ENCODE data around the gene ZNF197.

The ZNF197 gene

GRCh38 chr3:44632193-44632592, 7.4 kb downstream of the ZNF197 start:
- Histone ChIP-seq H3K27ac (ENCODE audit: low read depth, low read length) (no peak overlapping the region), H3K36me3 (ENCODE audit: control insufficient read depth, insufficient read depth, low read length) (peaks cover 18% of the 10 kb centered on the region), H3K27me3 (ENCODE audit: control insufficient read depth, insufficient read depth, low read length) (no peaks in the 10 kb centered on the region), H3K4me3 (ENCODE audit: low read length) (no peak overlapping the region), H3K4me1 (ENCODE audit: control insufficient read depth, insufficient read depth, low read length) (no peaks in the 10 kb centered on the region), H3K9ac (ENCODE audit: low read length) (no peak overlapping the region)

GRCh38 chr3:44642337-44642736, 17.5 kb downstream of the ZNF197 start:
- Histone ChIP-seq H3K9ac (ENCODE audit: low read length) (no peak overlapping the region), H3K27ac (ENCODE audit: low read depth, low read length) (no peak overlapping the region), H3K27me3 (ENCODE audit: control insufficient read depth, insufficient read depth, low read length) (no peaks in the 10 kb centered on the region), H3K4me1 (ENCODE audit: control insufficient read depth, insufficient read depth, low read length) (no peaks in the 10 kb centered on the region), H3K4me3 (ENCODE audit: low read length) (no peak overlapping the region), H3K36me3 (ENCODE audit: control insufficient read depth, insufficient read depth, low read length) (peaks cover 17% of the 10 kb centered on the region)

GRCh38 chr3:44643024-44643423, 18.2 kb downstream of the ZNF197 start:
- no peaks in the 10 kb centered on the region for H3K27me3 ChIP-seq (ENCODE audit: control insufficient read depth, insufficient read depth, low read length)
- no peak overlapping the region for H3K9ac ChIP-seq (ENCODE audit: low read length)
- H3K4me1 ChIP-seq (ENCODE audit: control insufficient read depth, insufficient read depth, low read length), result no peaks in the 10 kb centered on the region
- H3K4me3 ChIP-seq (ENCODE audit: low read length), result no peak overlapping the region
- H3K27ac ChIP-seq (ENCODE audit: low read depth, low read length), result no peak overlapping the region
- peaks cover 17% of the 10 kb centered on the region for H3K36me3 ChIP-seq (ENCODE audit: control insufficient read depth, insufficient read depth, low read length)

GRCh38 chr3:44647771-44648170, 22.9 kb downstream of the ZNF197 start:
- no peak overlapping the region for H3K27ac ChIP-seq (ENCODE audit: low read depth, low read length)
- no peak overlapping the region for H3K9ac ChIP-seq (ENCODE audit: low read length)
- H3K4me3 ChIP-seq (ENCODE audit: low read length), result no peak overlapping the region
- H3K27me3 ChIP-seq (ENCODE audit: control insufficient read depth, insufficient read depth, low read length), result no peaks in the 10 kb centered on the region
- H3K4me1 ChIP-seq (ENCODE audit: control insufficient read depth, insufficient read depth, low read length), result peaks cover 3% of the 10 kb centered on the region
- H3K36me3 ChIP-seq (ENCODE audit: control insufficient read depth, insufficient read depth, low read length), result peaks cover 9% of the 10 kb centered on the region

DNA sequence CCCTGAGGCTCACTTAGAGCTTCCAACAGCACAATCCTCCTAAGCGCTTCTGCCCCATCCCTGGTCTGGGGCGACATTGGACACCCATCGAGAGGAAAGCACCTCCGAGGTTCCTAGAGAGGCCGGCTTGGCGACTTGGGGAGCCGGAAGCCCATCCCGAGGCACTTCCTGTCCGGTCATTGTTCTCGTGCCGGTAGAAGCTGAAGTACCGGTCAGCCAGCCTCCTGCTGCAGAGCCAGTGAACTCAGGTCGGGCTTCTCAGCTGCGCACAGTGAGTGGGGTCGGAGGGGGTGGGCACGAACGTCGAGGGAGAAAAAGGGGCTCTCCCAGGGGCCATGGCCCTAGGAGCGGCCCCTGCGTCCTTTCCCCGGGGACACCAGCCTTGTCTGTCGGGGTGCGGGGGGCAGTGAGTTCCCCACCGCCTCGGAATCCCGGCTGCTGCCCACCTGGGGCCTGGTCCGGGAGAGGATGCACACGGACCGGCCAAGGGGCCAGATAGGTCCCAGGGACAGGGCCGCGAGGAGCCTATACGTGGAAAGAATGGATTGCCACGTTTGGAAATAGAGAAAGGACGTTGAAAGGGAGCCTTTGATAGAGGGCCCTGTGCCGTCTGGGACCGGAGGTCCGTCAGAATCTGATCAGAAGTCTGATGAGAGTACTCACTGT, 23.9 kb downstream of the ZNF197 start, which contains the start of gene ZNF35:
ZNF35 (plus strand) TSS at position 169 of the 666 bp plus-strand sequence. CDS start 2,336 bp downstream, outside the sequence.
- Histone ChIP-seq H3K4me3 (ENCODE audit: low read length) (peak within 1 kb of the TSS; percentile 90), H3K27me3 (ENCODE audit: control insufficient read depth, insufficient read depth, low read length) (no peaks in the 10 kb centered on the region), H3K4me1 (ENCODE audit: control insufficient read depth, insufficient read depth, low read length) (peaks cover 3% of the 10 kb centered on the region), H3K27ac (ENCODE audit: low read depth, low read length) (peak within 1 kb of the TSS; percentile 25), H3K9ac (ENCODE audit: low read length) (peak within 1 kb of the TSS; percentile 70), H3K36me3 (ENCODE audit: control insufficient read depth, insufficient read depth, low read length) (peaks cover 9% of the 10 kb centered on the region)

- Histone ChIP-seq H3K27ac (ENCODE audit: low read depth, low read length) (no peak overlapping the region), H3K4me1 (ENCODE audit: control insufficient read depth, insufficient read depth, low read length) (peaks cover 3% of the 10 kb centered on the region), H3K4me3 (ENCODE audit: low read length) (no peak overlapping the region), H3K36me3 (ENCODE audit: control insufficient read depth, insufficient read depth, low read length) (peaks cover 14% of the 10 kb centered on the region), H3K27me3 (ENCODE audit: control insufficient read depth, insufficient read depth, low read length) (no peaks in the 10 kb centered on the region), H3K9ac (ENCODE audit: low read length) (no peak overlapping the region)
Observed at GRCh38 chr3:44649709-44650108, 24.9 kb downstream of the ZNF197 start.

GRCh38 chr3:44654039-44654438, 29.2 kb downstream of the ZNF197 start:
- peaks cover 34% of the 10 kb centered on the region for H3K36me3 ChIP-seq (ENCODE audit: control insufficient read depth, insufficient read depth, low read length)

GRCh38 chr3:44659015-44659414, 34.2 kb downstream of the ZNF197 start:
- peaks cover 41% of the 10 kb centered on the region for H3K36me3 ChIP-seq (ENCODE audit: control insufficient read depth, insufficient read depth, low read length)
- H3K27ac ChIP-seq (ENCODE audit: low read depth, low read length), result no peak overlapping the region
- no peak overlapping the region for H3K4me3 ChIP-seq (ENCODE audit: low read length)
- H3K4me1 ChIP-seq (ENCODE audit: control insufficient read depth, insufficient read depth, low read length), result no peaks in the 10 kb centered on the region
- no peak overlapping the region for H3K9ac ChIP-seq (ENCODE audit: low read length)
- H3K27me3 ChIP-seq (ENCODE audit: control insufficient read depth, insufficient read depth, low read length), result no peaks in the 10 kb centered on the region

More at GRCh38 chr3:44654039-44654438, 29.2 kb downstream of the ZNF197 start:
- Histone ChIP-seq H3K27ac (ENCODE audit: low read depth, low read length) (no peak overlapping the region), H3K9ac (ENCODE audit: low read length) (no peak overlapping the region), H3K4me3 (ENCODE audit: low read length) (no peak overlapping the region), H3K4me1 (ENCODE audit: control insufficient read depth, insufficient read depth, low read length) (peaks cover 3% of the 10 kb centered on the region), H3K27me3 (ENCODE audit: control insufficient read depth, insufficient read depth, low read length) (no peaks in the 10 kb centered on the region)

- peaks cover 39% of the 10 kb centered on the region for H3K36me3 ChIP-seq (ENCODE audit: control insufficient read depth, insufficient read depth, low read length)
- no peaks in the 10 kb centered on the region for H3K27me3 ChIP-seq (ENCODE audit: control insufficient read depth, insufficient read depth, low read length)
- H3K9ac ChIP-seq (ENCODE audit: low read length), result no peak overlapping the region
- H3K4me1 ChIP-seq (ENCODE audit: control insufficient read depth, insufficient read depth, low read length), result no peaks in the 10 kb centered on the region
- no peak overlapping the region for H3K27ac ChIP-seq (ENCODE audit: low read depth, low read length)
- H3K4me3 ChIP-seq (ENCODE audit: low read length), result no peak overlapping the region
Observed at GRCh38 chr3:44659434-44659833, 34.6 kb downstream of the ZNF197 start.

- no peak overlapping the region for H3K4me3 ChIP-seq (ENCODE audit: low read length)
- no peak overlapping the region for H3K9ac ChIP-seq (ENCODE audit: low read length)
- no peaks in the 10 kb centered on the region for H3K4me1 ChIP-seq (ENCODE audit: control insufficient read depth, insufficient read depth, low read length)
- H3K36me3 ChIP-seq (ENCODE audit: control insufficient read depth, insufficient read depth, low read length), result peaks cover 39% of the 10 kb centered on the region
- H3K27me3 ChIP-seq (ENCODE audit: control insufficient read depth, insufficient read depth, low read length), result no peaks in the 10 kb centered on the region
- no peak overlapping the region for H3K27ac ChIP-seq (ENCODE audit: low read depth, low read length)
Observed at GRCh38 chr3:44661189-44661588, 36.4 kb downstream of the ZNF197 start.

- peaks cover 8% of the 10 kb centered on the region for H3K36me3 ChIP-seq (ENCODE audit: control insufficient read depth, insufficient read depth, low read length)
- H3K27me3 ChIP-seq (ENCODE audit: control insufficient read depth, insufficient read depth, low read length), result no peaks in the 10 kb centered on the region
- H3K27ac ChIP-seq (ENCODE audit: low read depth, low read length), result no peak overlapping the region
- no peak overlapping the region for H3K4me3 ChIP-seq (ENCODE audit: low read length)
- no peaks in the 10 kb centered on the region for H3K4me1 ChIP-seq (ENCODE audit: control insufficient read depth, insufficient read depth, low read length)
- no peak overlapping the region for H3K9ac ChIP-seq (ENCODE audit: low read length)
Observed at GRCh38 chr3:44665173-44665572, 40.3 kb downstream of the ZNF197 start.

- H3K4me1 ChIP-seq (ENCODE audit: control insufficient read depth, insufficient read depth, low read length), result no peaks in the 10 kb centered on the region
- H3K9ac ChIP-seq (ENCODE audit: low read length), result no peak overlapping the region
- no peak overlapping the region for H3K27ac ChIP-seq (ENCODE audit: low read depth, low read length)
- no peak overlapping the region for H3K4me3 ChIP-seq (ENCODE audit: low read length)
- H3K27me3 ChIP-seq (ENCODE audit: control insufficient read depth, insufficient read depth, low read length), result no peaks in the 10 kb centered on the region
- no peaks in the 10 kb centered on the region for H3K36me3 ChIP-seq (ENCODE audit: control insufficient read depth, insufficient read depth, low read length)
Observed at GRCh38 chr3:44666346-44666745, 41.5 kb downstream of the ZNF197 start.

GRCh38 chr3:44669760-44670159, 44.9 kb downstream of the ZNF197 start:
- Histone ChIP-seq H3K27me3 (ENCODE audit: control insufficient read depth, insufficient read depth, low read length) (no peaks in the 10 kb centered on the region), H3K27ac (ENCODE audit: low read depth, low read length) (no peak overlapping the region), H3K4me1 (ENCODE audit: control insufficient read depth, insufficient read depth, low read length) (no peaks in the 10 kb centered on the region), H3K36me3 (ENCODE audit: control insufficient read depth, insufficient read depth, low read length) (no peaks in the 10 kb centered on the region), H3K9ac (ENCODE audit: low read length) (no peak overlapping the region), H3K4me3 (ENCODE audit: low read length) (no peak overlapping the region)

All from rectal smooth muscle tissue (tissue), 1 donor.